SW480 (cell line): ENCODE results near the gene CPPED1.

Source experiments
- DNase-seq: peaks from one replicate; pipeline ENCODE4 v3.0.0-alpha.2; 2016; ENCODE audit warnings: low spot score

CPPED1 gene

GRCh38 chr16:12679660-12680272 is 123.9 kb downstream of the CPPED1 start:
- DNase-seq, result no peak

GRCh38 chr16:12678983-12679382 is 124.7 kb downstream of the CPPED1 start:
- DNase-seq, result no peak

GRCh38 chr16:12677502-12677901 is 126.2 kb downstream of the CPPED1 start:
- DNase-seq, result no peak

- no peak for DNase-seq
Observed at GRCh38 chr16:12675852-12676251, 127.8 kb downstream of the CPPED1 start.

GRCh38 chr16:12675046-12675445 is 128.6 kb downstream of the CPPED1 start:
- no peak for DNase-seq

GRCh38 chr16:12674524-12674923 is 129.2 kb downstream of the CPPED1 start:
- DNase-seq, result no peak

GRCh38 chr16:12674071-12674470 is 129.6 kb downstream of the CPPED1 start:
- DNase-seq, result no peak

- no peak for DNase-seq
Observed at GRCh38 chr16:12673466-12673865, 130.2 kb downstream of the CPPED1 start.

GRCh38 chr16:12672986-12673385 is 130.7 kb downstream of the CPPED1 start:
- DNase-seq, result no peak

GRCh38 chr16:12669908-12670307 is 133.8 kb downstream of the CPPED1 start:
- DNase-seq, result no peak

GRCh38 chr16:12667909-12668308 is 135.8 kb downstream of the CPPED1 start:
- no peak for DNase-seq

- no peak for DNase-seq
Observed at GRCh38 chr16:12664164-12664733, 139.4 kb downstream of the CPPED1 start.

GRCh38 chr16:12661656-12662172 is 142.0 kb downstream of the CPPED1 start:
- DNase-seq, result no peak

GRCh38 chr16:12659871-12660270 is 143.8 kb downstream of the CPPED1 start:
- DNase-seq, result no peak

GRCh38 chr16:12658506-12658905 is 145.2 kb downstream of the CPPED1 start:
- no peak for DNase-seq

- DNase-seq, result no peak
Observed at GRCh38 chr16:12655537-12655936, 148.2 kb downstream of the CPPED1 start.

- DNase-seq, result no peak
Observed at GRCh38 chr16:12653820-12654392, 149.8 kb downstream of the CPPED1 start.

GRCh38 chr16:12652924-12653323 is 150.8 kb downstream of the CPPED1 start:
- no peak for DNase-seq

GRCh38 chr16:12651765-12652512 is 151.7 kb downstream of the CPPED1 start:
- DNase-seq, result peak; percentile 23

- no peak for DNase-seq
Observed at GRCh38 chr16:12649356-12649755, 154.3 kb downstream of the CPPED1 start.

GRCh38 chr16:12646490-12647274 is 157.0 kb downstream of the CPPED1 start:
- DNase-seq, result peak; percentile 20

- no peak for DNase-seq
Observed at GRCh38 chr16:12646098-12646489, 157.6 kb downstream of the CPPED1 start.
